ENCODE data around the gene CCDC6. TPM values are rescaled to one million over a fixed set of nuclear protein-coding genes. Genes with fewer than 3 reads are reported as not detected.
"Not testable (repeated sequence)": the region's sequence is repeated elsewhere in the genome, so short reads cannot be mapped to it uniquely, and the experiment has no call there.

Gene CCDC6
- total RNA-seq, 1 experiment from 2014 or later: 19.1 TPM

GRCh38 chr10:59744156-59744555 lies 162.2 kb downstream of the CCDC6 start:
- not testable (repeated sequence) for H3K4me1 ChIP-seq; H3K4me3 ChIP-seq; H3K9me3 ChIP-seq (replicated peaks); H3K27me3 ChIP-seq; DNase-seq; H3K27ac ChIP-seq; H3K36me3 ChIP-seq

GRCh38 chr10:59741583-59741982 lies 164.8 kb downstream of the CCDC6 start:
- Histone ChIP-seq H3K27me3 (no peaks in the 10 kb centered on the region), H3K4me3 (no peak overlapping the region), H3K9me3 (replicated peaks) (no peaks in the 10 kb centered on the region), H3K4me1 (no peaks in the 10 kb centered on the region), H3K27ac (no peak overlapping the region), H3K36me3 (no peaks in the 10 kb centered on the region)
- DNase-seq: no peak

- no peaks in the 10 kb centered on the region for H3K36me3 ChIP-seq
- no peaks in the 10 kb centered on the region for H3K9me3 ChIP-seq (replicated peaks)
- DNase-seq: no peak
- no peaks in the 10 kb centered on the region for H3K4me1 ChIP-seq
- H3K27ac ChIP-seq: no peak overlapping the region
- no peak overlapping the region for H3K4me3 ChIP-seq
- no peaks in the 10 kb centered on the region for H3K27me3 ChIP-seq
Observed at GRCh38 chr10:59741048-59741447, 165.3 kb downstream of the CCDC6 start.

Other genes starting within 250 kb of the CCDC6 start
- 1.3 and 1.5 TPM in 2 replicates for gene SLC16A9, start 196.7 kb downstream of the CCDC6 start, total RNA-seq (2014; rRNA removed; shearing (Covaris generic))
- gene MRLN, start 153.1 kb downstream of the CCDC6 start, total RNA-seq (2014; rRNA removed; shearing (Covaris generic)): 10.5 and 16.0 TPM in 2 replicates